PFSK-1 (cell line): ENCODE data around the gene TTC24.
A peak's percentile ranks its signal among the peaks of the same experiment; 100 is the strongest.

ENCODE experiments used
- FOXP2 ChIP-seq: optimal IDR thresholded peaks from 2 replicates; pipeline ENCODE3; 2011; ENCODE audit warnings: borderline replicate concordance, control low read depth, inconsistent platforms; ENCODE audit not compliant: insufficient read depth; ENCODE audit errors: extremely low read length, extremely low read depth
- POLR2AphosphoS5 ChIP-seq: IDR thresholded peaks from 2 replicates; pipeline ENCODE4 v1.6.1; 2012; ENCODE audit warnings: low read depth, mild to moderate bottlenecking, control low read depth, low read length, moderate library complexity
- SIN3A ChIP-seq: IDR thresholded peaks from 2 replicates; pipeline ENCODE4 v1.6.1; 2012; ENCODE audit warnings: mild to moderate bottlenecking, low read length, moderate library complexity, borderline replicate concordance; ENCODE audit not compliant: insufficient read depth
- TAF1 ChIP-seq: IDR thresholded peaks from 2 replicates; pipeline ENCODE4 v1.6.1; 2012; ENCODE audit warnings: low read length, control low read depth, borderline replicate concordance; ENCODE audit not compliant: insufficient read depth
- TF ChIP-seq, protein P1 (sequence below), 2 experiments: IDR thresholded peaks; 2 replicates each; pipeline versions ENCODE4 v1.6.1 to v1.8.0; 2011 to 2012; ENCODE audit warnings: low read depth in 2 of 2, low read length in 2 of 2, control low read depth in 1 of 2, inconsistent platforms in 1 of 2, mild to moderate bottlenecking in 1 of 2, moderate library complexity in 1 of 2; ENCODE audit not compliant: insufficient read depth in 1 of 2

The TTC24 gene

DNA sequence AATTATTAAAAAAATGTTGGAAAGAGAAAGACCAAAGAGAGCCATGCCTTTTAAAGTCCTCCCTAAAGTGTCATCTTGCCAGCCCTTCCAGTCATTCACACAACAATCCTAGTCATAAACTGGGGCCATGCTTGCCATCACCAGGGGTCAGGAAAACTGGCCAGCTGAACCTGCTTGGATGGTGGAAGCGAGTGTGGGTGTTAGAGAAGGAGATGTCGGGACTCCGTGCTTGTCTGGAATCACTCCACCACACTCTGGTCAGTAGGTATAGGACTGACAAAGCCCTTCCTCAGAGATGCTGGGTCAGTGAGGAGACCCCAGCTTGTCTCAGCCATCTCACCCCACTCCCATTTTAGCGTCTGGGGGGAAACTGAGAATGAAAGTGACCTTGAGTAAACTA lies 36.4 kb downstream of the TTC24 start:
- TF ChIP-seq, protein P1, sequence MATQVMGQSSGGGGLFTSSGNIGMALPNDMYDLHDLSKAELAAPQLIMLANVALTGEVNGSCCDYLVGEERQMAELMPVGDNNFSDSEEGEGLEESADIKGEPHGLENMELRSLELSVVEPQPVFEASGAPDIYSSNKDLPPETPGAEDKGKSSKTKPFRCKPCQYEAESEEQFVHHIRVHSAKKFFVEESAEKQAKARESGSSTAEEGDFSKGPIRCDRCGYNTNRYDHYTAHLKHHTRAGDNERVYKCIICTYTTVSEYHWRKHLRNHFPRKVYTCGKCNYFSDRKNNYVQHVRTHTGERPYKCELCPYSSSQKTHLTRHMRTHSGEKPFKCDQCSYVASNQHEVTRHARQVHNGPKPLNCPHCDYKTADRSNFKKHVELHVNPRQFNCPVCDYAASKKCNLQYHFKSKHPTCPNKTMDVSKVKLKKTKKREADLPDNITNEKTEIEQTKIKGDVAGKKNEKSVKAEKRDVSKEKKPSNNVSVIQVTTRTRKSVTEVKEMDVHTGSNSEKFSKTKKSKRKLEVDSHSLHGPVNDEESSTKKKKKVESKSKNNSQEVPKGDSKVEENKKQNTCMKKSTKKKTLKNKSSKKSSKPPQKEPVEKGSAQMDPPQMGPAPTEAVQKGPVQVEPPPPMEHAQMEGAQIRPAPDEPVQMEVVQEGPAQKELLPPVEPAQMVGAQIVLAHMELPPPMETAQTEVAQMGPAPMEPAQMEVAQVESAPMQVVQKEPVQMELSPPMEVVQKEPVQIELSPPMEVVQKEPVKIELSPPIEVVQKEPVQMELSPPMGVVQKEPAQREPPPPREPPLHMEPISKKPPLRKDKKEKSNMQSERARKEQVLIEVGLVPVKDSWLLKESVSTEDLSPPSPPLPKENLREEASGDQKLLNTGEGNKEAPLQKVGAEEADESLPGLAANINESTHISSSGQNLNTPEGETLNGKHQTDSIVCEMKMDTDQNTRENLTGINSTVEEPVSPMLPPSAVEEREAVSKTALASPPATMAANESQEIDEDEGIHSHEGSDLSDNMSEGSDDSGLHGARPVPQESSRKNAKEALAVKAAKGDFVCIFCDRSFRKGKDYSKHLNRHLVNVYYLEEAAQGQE (IDR thresholded peaks at IDR 0.05; ENCODE audit: insufficient read depth in 1 of 2, low read depth in 2 of 2, low read length in 2 of 2), result no peak

DNA sequence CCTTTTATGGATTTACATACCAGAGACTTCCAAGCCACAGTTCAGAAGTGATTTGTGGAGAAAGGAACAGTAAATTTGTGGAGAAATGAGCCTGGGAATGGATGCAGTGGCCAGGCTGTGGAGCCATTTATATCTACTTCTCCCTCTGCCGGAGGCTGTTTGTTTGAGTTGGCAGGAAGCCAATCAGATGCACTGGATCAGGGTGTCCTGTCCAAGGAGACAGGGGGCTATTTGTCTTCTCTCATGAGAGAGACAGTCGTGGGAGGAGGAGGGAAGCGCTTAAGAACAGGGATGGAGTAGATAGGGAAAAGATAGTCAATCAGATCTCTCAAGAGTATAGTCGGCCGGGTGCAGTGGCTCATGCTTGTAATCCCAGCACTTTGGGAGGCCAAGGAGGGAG lies 36.9 kb downstream of the TTC24 start:
- TF ChIP-seq, protein P1 (IDR thresholded peaks at IDR 0.05; ENCODE audit: insufficient read depth in 1 of 2, low read depth in 2 of 2, low read length in 2 of 2), result peak in 1 of 2 experiments; percentile 71; a peak in 2 of 4 replicates
- TF ChIP-seq POLR2AphosphoS5 (0 out of 2 replicates have a peak, but pooled peaks have one; percentile 49), SIN3A (no peak)

DNA sequence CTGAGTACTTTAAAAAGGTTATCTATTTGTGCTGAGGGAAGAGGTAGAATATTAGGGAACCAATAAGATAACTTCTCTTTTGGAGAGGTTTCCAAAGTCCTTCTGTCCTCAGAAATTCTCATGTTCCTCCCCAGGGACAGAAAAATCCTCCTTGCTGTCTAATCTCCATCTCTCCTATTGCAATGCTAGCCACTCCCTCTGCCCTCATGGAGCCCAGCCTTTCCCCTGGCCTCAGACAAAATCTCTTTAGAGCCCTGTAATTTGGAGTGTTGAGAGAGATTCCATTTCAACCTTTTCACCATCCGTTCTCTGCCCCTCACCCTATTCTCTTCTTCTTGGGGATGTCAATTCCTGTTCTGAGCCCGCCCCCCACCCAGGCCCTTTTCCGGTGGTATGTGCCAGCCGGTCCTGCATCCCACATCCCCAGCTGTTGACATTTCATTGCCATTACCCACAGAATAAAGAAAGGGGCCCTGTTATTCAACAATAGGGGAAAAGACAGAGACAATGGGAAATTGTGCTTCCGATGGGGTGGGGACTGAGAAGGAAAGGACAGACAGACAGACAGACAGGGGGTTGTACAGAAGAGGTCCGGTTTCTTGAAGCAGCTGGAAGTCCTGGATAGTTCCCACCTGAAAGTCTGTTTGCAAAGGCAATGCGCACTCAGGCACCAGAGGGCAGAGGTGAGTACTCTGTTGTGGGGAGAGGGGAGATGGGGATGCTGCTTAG lies 39.5 kb downstream of the TTC24 start, which contains the start of gene HAPLN2:
Gene HAPLN2 (plus strand): TSS at position 563 of the 729 bp plus-strand sequence. CDS start 4,076 bp downstream, outside the sequence.
- TF ChIP-seq, protein P1 (IDR thresholded peaks at IDR 0.05; ENCODE audit: insufficient read depth in 1 of 2, low read depth in 2 of 2, low read length in 2 of 2), result no peak
- TF ChIP-seq POLR2AphosphoS5, result no peak
- no peak for TF ChIP-seq TAF1
- TF ChIP-seq SIN3A, result no peak
- no peak for TF ChIP-seq FOXP2

DNA sequence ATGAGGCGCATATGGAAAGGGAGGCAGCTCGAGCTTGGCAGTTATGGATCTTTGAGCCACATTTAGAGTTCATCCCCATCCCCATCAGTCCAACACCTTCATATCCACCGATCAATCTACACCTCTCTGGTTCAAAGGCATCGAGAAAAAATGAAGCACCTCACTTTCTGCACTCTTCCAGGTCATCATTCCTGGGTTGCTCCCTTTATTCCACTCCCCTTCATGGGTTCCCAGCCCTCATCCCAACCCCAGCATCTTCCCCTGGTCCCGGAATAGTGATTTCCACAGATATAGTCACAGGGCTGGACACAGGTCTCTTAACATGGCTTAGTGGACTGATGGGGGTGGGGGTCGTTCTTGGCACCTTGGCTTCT lies 40.0 kb downstream of the TTC24 start:
- TF ChIP-seq, protein P1 (IDR thresholded peaks at IDR 0.05; ENCODE audit: insufficient read depth in 1 of 2, low read depth in 2 of 2, low read length in 2 of 2), result no peak

DNA sequence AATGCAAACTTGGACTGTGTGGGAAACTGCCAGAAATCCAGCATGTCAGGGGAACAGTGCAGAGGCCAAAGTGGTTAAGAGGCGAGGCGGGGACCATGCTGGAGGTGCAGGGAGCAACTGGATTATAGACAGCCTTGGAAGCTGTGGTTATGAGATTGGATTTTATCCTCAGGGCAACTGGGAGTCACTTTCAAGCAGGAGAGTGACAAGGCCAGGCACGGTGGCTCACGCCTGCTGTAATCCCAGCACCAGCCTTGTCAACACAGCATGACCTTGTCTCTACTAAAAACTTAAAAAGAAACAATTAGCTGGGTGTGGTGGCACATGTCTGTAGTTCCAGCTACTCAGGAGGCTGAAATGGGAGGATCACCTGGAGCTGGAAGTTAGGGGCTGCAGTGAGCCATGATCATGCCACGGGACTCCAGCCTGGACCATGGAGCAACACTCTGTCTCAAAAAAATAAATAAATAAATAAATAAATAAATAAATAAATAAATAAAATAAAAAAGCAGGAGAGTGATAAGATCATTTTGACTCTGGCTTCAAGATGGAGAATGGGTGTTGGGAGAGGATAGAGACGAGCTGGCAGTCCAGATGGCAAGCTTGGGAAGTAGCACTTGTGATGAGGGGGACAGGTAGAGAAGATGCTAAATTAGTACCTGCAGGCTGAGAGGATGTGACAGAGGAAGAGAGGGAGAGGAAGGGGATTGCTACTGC lies 43.2 kb downstream of the TTC24 start:
- TF ChIP-seq POLR2AphosphoS5, result no peak
- TF ChIP-seq, protein P1 (IDR thresholded peaks at IDR 0.05; ENCODE audit: insufficient read depth in 1 of 2, low read depth in 2 of 2, low read length in 2 of 2), result no peak
- TF ChIP-seq TAF1, result no peak
- TF ChIP-seq FOXP2, result no peak
- TF ChIP-seq SIN3A, result no peak
